D721Med (cell line): ENCODE results near the gene PET100.

Experiments
- DNase-seq: peaks from one replicate; pipeline ENCODE4 v3.0.0; 2011; ENCODE audit warnings: low spot score; ENCODE audit not compliant: insufficient read length
- FAIRE-seq: peaks from 2 replicates; lab custom pipeline; 2011; peaks lifted over from hg19 to GRCh38; lab: Jason Lieb, UNC
- CTCF ChIP-seq: IDR thresholded peaks from 2 replicates; pipeline ENCODE4 v1.5.1; 2012; ENCODE audit warnings: mild to moderate bottlenecking, control low read depth; ENCODE audit not compliant: insufficient read depth; ENCODE audit errors: missing control alignments

Gene PET100

GRCh38 chr19:7636317-7636690, 6.7 kb downstream of the PET100 start:
- no peak for TF ChIP-seq CTCF
- FAIRE-seq = no peak
- DNase-seq = no peak

- FAIRE-seq (no peak), DNase-seq (no peak)
- TF ChIP-seq CTCF = no peak
Observed at GRCh38 chr19:7636691-7637373, 7.2 kb downstream of the PET100 start, which contains the start of gene STXBP2. Gene STXBP2 (plus strand): TSS chr19:7637110. CDS start chr19:7637150, 40 bp downstream.

GRCh38 chr19:7637374-7638256, 8.0 kb downstream of the PET100 start:
- FAIRE-seq = no peak
- no peak for TF ChIP-seq CTCF
- DNase-seq = no peak

- no peak for TF ChIP-seq CTCF
- DNase-seq (peak; percentile 93), FAIRE-seq (no peak)
Observed at GRCh38 chr19:7638802-7639465, 9.3 kb downstream of the PET100 start.

- DNase-seq (no peak), FAIRE-seq (no peak)
- no peak for TF ChIP-seq CTCF
Observed at GRCh38 chr19:7639863-7640348, 10.3 kb downstream of the PET100 start.

- no peak for TF ChIP-seq CTCF
- DNase-seq (no peak), FAIRE-seq (no peak)
Observed at GRCh38 chr19:7640803-7641202, 11.2 kb downstream of the PET100 start.
